ENCODE measurements around the gene PAM16.
A peak's percentile ranks its signal among the peaks of the same experiment; 100 is the strongest.
"Not testable (repeated sequence)": the region's sequence is repeated elsewhere in the genome, so short reads cannot be mapped to it uniquely, and the experiment has no call there.

PAM16 gene

DNA sequence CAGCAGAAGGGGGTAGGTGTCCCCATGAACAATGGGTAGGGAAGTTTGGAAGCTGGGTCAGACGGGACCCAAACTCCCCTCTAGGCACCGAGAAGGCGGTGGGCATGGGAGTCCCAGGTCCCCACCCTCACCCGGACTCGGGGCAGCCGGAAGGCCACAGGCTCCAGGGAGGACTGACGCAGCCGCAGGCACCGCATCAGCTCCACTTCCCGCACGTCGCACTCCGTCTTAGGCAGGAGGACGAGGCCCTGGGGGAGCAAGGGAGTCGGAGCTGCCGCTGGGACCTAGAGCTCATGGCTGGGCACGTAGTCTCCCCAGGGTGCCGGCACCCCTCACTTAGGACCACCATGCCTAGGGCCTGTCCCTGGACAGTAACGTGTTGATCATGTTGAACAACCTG, 7.1 kb upstream of the PAM16 start:
- intact Hi-C loops (cut with DNase I): no loop called here
- peak in 1 of 10 donors; percentile 76 for DNase-seq

GRCh38 chr16:4356820-4357219, 5.7 kb upstream of the PAM16 start:
- peak in 1 of 10 donors; percentile 46 for DNase-seq
- intact Hi-C loops (cut with DNase I): no loop called here

GRCh38 chr16:4354512-4355409, 3.6 kb upstream of the PAM16 start:
- intact Hi-C loops (cut with DNase I): no loop called here
- peak in 2 of 10 donors; percentile 35 to 70 for DNase-seq

- no peak for DNase-seq
- intact Hi-C loops (cut with DNase I): no loop called here
These were observed 2.6 kb upstream of the PAM16 start for GRCh38 chr16:4353675-4354074.

DNA sequence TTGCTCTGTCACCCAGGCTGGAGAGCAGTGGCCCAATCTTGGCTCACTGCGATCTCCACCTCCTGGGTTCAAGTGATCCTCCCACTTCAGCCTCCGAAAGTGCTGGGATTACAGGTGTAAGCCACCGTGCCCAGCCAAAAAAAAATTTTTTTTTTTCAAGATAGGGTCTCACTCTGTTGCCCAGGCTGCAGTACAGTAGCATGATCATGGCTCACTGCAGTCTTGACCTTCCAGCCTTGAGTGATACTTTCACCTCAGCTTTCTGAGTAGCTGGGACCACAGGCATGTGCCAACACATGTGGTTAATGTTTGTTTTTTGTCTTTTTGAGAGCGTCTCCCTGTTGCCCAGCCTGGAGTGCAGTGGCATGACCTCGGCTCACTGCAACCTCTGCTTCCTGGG, 1.7 kb upstream of the PAM16 start:
- intact Hi-C loops (cut with DNase I): no loop called here

DNA sequence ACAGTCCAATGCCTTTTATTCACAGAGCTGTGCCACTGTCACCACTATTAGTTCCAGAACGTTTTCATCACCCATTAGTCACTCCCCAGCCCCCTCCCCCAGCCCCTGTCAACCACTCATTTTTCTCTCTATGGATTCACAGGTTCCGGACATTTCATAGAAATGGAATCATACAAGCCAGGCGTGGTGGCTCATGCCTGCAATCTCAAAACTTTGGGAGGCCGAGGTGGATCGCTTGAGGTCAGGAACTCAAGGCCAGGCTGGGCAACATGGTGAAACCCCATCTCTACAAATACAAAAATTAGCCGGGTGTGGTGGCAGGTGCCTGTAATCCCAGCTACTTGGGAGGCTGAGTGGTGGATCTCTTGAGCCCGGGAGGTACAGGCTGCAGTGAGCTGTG, 759 bp upstream of the PAM16 start:
- intact Hi-C loops (cut with DNase I): no loop called here
- peak in 1 of 10 donors; percentile 57 for DNase-seq

More for the DNA sequence above, 1.7 kb upstream of the PAM16 start:
- peak in 1 of 10 donors; percentile 67 for DNase-seq

- intact Hi-C loops (cut with DNase I): no loop called here
These were observed 745 bp downstream of the PAM16 start for GRCh38 chr16:4350365-4350786.

GRCh38 chr16:4349332-4349731, 1.8 kb downstream of the PAM16 start:
- intact Hi-C loops (cut with DNase I): no loop called here
- no peak for DNase-seq

More at GRCh38 chr16:4350365-4350786, 745 bp downstream of the PAM16 start:
- no peak for DNase-seq

- intact Hi-C loops (cut with DNase I): no loop called here
- DNase-seq: peak in 1 of 10 donors; percentile 65
These were observed 3.2 kb downstream of the PAM16 start for GRCh38 chr16:4347765-4348509.

DNA sequence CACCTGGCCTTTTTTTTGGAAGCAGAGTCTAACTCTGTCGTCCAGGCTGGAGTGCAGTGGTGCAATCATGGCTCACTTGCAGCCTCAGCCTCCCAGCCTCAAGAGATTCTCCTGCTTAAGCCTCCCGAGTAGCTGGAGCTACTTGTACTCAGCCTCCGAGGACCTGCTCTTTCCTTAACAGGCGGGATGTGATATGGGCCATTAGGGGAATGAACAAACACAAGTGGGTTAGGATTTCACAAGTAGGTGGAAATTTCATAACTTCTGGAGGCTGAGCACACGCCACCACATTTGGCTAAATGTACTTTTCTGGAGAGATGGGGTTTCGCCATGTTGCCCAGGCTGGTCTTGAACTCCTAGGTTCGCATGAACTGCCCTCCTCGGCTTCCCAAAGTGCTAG, 4.1 kb downstream of the PAM16 start:
- intact Hi-C loops (cut with DNase I): no loop called here
- DNase-seq: no peak

GRCh38 chr16:4345836-4346781, 5.0 kb downstream of the PAM16 start:
- intact Hi-C loops (cut with DNase I): no loop called here
- no peak for DNase-seq

DNA sequence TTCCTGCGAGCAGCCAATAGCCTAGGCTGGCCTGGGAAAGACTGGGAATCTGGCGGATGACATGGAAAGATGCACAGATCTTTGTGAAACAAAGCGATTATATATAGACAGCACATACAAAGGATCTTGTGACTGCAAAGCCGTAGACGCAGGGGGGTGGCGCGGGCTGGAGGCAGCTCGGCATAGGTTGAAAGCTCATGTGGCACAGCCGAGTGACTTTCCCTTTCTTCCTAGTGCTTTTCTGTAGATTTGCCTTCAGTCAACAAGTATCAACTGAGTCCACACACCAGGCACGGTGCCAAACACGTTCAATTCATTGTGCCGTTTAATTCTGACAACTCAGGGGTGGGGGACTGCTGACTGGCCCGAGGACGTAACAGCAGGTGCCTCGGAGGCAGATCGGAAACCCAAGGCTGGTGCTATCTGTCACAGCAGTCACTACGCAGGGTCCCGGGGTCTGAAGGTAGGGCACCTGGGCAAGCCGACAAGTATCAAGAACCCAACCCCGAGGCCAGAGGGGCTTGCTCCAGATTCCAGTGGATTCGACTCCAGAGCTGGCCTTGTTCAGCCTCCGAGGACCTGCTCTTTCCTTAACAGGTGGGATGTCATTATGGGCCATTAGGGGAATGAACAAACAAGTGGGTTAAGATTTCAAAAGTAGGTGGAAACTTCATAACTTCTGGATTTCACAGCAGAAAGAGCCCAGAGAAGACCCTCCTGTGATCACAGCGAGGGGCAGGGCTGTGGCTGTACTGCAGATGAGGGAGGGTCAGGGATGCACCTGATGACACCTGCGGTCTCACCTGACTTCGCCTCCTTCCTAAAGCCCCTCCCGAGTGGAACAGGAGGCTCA, 5.9 kb downstream of the PAM16 start:
- peak; percentile 48 to 97 (median 74) for DNase-seq

GRCh38 chr16:4344300-4344982, 6.7 kb downstream of the PAM16 start:
- DNase-seq; intact Hi-C loops (cut with DNase I): not testable (repeated sequence)

More for the DNA sequence above, 5.9 kb downstream of the PAM16 start:
- intact Hi-C loops (cut with DNase I): no loop called here

GRCh38 chr16:4342866-4343744, 8.0 kb downstream of the PAM16 start:
- DNase-seq: peak in 1 of 10 donors; percentile 85
- intact Hi-C loops (cut with DNase I): no loop called here

GRCh38 chr16:4341250-4341649, 9.9 kb downstream of the PAM16 start:
- intact Hi-C loops (cut with DNase I): no loop called here
- DNase-seq: peak in 1 of 10 donors; percentile 80

DNA sequence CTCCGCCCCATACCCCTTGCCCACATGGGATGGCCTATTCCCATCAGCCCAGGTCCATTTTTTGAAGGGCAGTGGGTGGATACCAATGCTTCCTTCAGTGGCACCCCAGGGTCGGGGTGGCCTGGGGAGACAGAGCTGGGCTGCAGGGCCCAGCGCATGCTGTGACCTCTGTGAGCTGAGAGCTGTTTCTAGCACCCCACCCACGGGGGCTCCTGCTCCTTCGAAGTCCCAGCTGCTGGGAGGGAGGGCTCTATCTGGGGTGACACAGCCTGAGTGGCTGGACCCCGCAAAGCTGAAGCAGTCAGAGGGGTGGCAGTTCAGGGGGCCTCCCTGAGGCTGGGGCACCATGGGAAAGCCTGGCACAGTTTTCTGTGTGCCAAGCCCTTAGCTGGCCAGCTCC, 10.7 kb downstream of the PAM16 start:
- DNase-seq: peak in 2 of 10 donors; percentile 68 to 77
- intact Hi-C loops (cut with DNase I): no loop called here

DNA sequence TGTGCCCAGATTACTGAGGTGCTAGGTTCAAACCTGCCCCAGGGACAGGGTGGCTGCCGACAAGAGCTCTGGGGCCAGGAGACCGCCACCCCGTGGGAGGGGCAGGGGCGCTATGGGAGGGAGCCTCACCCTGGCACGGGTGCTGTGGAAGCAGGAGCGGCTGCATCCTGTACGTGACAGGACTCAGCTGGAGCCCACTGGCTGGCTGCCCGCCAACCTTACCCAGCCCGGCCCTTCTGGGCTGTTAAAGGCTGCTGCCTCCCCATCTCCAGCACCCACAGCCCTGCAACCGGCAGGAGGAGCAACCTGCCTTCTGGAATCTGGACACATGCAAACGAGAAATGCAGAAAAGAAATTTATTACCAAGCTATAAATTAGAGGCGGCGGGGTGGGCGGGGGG, 11.2 kb downstream of the PAM16 start:
- DNase-seq: peak in 2 of 10 donors; percentile 82 to 89
- intact Hi-C loops (cut with DNase I): no loop called here

DNA sequence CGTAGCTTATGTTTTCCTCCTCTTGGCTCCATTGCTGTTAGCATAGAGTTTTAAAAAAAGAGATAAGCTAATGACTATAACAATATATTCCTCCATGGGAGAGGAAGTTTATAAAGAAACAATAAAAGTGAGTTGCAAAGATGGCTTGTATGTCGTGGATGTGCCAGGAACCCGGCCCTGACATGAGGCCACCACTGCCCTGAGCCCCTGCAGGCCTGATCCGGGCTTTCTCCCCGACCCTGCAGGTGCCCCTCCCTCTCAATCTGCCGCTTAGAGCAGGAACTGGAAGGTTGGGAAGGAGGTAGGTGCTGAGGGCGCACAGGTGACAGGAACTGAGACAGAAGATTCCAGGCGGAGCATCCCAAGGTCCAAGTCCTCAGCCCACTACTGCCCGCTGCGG, 11.7 kb downstream of the PAM16 start:
- DNase-seq: no peak
- intact Hi-C loops (cut with DNase I): no loop called here

Data from posterior cingulate gyrus (tissue), 11 donors.